Measurements from ENCODE around the gene TRDN.
"Not testable (repeated sequence)": the region's sequence is repeated elsewhere in the genome, so short reads cannot be mapped to it uniquely, and the experiment has no call there.

TRDN gene

GRCh38 chr6:123276546-123276980 lies 360.2 kb downstream of the TRDN start:
- no peak for DNase-seq (ENCODE audit: low spot score)

DNA sequence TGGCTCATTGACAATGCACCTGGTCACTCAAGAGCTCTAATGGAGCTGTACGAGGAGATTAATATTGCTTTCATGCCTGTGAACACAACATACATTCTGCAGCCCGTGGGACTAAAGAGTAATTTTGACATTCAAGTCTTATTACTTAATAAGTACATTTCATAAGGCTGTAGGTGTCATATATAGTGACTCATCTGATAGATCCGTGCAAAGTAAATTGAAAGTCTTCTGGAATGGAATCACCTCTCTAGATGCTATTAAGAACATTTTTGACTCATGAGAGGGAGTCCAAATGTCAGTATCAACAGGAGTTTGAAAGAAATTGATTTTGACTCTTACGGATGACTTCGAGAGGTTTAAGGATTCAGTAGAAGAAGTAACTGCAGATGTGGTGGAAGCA lies 372.8 kb downstream of the TRDN start:
- no peak for DNase-seq (ENCODE audit: low spot score)

DNA sequence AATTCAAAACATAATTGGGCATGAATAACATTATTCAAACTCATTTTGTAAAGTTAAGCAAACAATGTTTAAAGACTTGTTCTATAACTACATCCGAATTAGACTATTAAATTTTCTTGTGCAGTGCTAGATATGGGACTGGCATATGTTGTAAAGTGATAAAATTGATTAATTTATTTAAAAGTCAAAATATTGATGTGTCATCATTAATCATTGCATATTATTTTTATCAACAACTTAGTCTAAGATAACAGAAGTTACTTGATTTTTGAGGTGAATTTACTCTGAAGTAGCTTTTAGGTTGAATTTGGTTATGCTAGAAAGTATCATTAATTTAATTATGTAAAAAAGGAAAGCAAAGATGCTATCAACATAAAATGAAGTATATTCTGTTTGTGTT lies 396.1 kb downstream of the TRDN start:
- no peak for DNase-seq (ENCODE audit: low spot score)

- DNase-seq (ENCODE audit: low spot score) = no peak
Measured at GRCh38 chr6:123233336-123233735, 403.4 kb downstream of the TRDN start.

DNA sequence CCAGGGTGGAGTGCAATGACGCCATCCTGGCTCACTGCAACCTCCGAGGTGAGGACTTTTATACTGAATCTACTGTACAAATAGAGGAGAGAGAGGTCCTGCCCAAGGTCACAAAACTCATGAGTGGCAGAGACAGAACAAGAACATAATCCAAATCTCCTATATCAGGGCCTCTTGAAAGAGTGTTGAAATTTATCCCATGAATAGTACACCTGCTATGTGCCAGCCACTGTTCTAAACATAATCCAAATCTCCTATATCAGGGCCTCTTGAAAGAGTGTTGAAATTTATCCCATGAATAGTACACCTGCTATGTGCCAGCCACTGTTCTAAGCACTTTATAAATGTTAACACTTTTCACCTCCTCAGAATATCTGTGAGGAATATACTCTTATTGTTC lies 409.0 kb downstream of the TRDN start:
- not testable (repeated sequence) for DNase-seq (ENCODE audit: low spot score)

DNA sequence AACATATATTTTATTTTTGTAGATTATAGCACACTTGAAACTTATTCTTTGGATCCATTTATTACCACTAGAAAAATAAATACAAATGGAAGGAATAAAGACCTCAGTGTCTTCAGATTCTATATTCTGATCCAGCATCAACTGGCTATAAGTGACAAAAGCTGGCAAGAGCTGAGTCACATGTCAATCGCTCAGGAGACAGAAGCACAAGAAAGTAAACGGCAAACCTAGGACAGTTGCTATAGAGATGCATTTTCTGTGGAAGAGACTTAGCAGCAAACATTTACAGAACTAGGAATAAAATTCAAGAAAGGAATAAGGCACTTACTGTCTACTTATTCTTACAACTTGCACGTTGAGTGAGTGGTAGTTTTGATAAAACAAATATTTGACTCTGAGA lies 410.4 kb downstream of the TRDN start:
- no peak for DNase-seq (ENCODE audit: low spot score)

- DNase-seq (ENCODE audit: low spot score) = no peak
Measured at GRCh38 chr6:123224077-123224476, 412.7 kb downstream of the TRDN start.

DNA sequence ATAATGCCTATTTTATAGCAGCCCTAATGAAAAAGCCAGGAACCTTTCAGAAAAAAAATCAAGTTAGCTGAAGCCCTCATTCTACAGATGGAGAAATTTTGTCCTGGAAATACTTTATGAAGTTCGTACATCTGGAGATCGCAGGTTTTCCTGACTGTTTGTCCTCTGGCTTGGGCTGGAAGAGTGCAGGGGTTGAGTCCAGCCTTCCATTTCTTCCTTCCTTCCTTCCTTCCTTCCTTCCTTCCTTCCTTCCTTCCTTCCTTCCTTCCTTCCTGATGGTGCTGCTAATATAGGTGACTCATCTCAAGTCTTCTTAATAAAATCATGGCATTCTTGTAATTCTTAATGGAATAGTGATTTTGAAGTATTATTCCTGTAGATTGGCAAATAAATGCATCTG lies 413.3 kb downstream of the TRDN start:
- no peak for DNase-seq (ENCODE audit: low spot score)

DNA sequence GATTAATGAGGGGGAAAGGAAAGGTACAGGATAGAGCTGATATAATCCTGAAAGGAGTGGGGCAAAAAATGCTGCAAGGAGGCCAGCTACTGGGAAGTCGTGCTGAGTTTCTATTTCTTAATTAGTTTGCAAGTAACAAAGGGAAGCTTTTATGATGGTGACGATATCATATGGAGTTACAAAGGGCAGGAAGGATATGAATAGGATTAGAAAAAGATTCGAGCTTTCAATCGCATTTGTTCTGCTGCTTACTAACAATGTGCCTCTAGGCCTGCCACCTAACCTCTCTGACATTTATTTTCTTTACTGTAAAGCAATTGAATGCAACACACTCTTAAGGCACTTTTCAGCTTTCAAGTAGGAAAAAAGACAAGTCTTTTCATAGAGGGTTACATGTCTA lies 421.5 kb downstream of the TRDN start:
- DNase-seq (ENCODE audit: low spot score) = no peak

GRCh38 chr6:123214433-123214832 lies 422.3 kb downstream of the TRDN start:
- DNase-seq (ENCODE audit: low spot score) = no peak

DNA sequence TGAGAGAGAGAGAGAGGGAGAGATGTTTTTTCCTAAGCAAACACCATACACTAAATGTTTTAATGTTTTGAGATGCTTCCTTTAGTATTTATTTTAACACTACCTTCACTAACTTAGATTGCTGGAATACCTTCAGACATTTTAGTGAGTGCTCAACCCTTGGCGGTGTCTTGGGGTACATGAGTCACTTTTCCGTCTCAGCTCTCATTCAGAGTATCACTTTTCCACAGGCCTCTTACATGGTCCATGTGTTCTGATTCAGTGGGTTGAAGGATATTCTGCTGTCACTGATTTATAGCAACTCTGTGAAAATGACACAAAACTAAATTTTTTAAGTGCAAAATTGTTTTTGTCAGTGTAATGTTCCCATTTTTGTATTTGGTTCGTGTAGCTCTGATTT lies 422.8 kb downstream of the TRDN start:
- DNase-seq (ENCODE audit: low spot score) = no peak

DNA sequence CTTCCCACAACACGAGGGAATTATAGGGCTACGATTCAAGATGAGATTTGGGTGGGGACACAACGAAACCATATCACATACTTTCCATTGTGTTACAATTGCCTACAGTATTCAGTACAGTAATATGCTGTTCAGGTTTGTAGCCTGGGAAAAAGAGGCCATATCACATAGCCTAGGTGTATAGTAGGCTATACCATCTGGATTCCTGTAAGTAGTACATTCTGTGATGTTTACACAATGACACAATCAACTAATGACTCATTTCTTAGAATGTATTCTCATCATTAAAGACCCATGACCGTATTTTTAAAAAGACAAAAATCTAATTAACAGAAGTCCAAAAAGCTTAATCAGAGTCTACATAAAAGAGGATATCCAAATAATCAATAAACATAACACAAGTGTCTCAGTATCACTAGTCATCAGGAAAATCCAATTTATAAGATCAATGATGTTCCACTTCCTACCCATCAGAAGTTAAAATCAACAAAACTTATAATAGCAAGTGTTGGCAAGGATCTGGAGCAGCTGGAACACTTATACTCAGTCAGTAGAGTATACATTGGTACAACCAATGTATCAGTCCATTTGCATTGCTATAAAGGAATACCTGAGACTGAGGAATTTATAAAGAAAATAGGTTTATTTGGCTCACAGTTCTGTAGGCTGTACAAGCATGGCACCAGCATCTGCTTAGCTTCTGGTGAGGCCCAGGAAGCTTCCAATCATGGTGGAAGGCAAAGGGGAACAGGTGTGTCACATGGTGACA lies 424.8 kb downstream of the TRDN start:
- no peak for DNase-seq (ENCODE audit: low spot score)

GRCh38 chr6:123210645-123211044 lies 426.1 kb downstream of the TRDN start:
- no peak for DNase-seq (ENCODE audit: low spot score)

DNA sequence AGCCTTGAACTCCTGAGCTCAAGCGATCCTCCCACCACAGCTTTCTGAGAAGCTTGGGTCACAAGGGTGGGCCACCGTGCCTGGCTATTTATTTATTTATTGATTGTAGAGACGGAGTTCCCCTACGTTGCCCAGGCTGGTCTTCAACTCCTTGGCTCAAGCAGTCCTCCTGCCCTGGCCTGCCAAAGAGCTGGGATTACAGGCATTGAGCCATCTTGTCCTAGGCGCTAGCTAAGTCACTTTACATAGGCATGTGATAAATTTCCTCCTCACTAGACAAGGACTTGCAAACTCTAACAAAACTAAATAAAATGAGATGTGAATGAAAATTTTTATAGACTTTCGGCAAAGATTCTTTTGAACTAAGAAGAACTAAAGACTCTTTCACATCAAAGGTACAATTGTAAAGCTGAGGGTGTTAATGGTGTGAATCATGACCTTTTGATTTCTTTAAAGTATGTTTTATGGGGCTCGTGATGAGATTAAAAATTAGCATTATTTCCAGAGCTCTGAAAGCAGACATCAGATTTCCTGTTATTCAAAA lies 428.7 kb downstream of the TRDN start:
- DNase-seq (ENCODE audit: low spot score) = no peak

DNA sequence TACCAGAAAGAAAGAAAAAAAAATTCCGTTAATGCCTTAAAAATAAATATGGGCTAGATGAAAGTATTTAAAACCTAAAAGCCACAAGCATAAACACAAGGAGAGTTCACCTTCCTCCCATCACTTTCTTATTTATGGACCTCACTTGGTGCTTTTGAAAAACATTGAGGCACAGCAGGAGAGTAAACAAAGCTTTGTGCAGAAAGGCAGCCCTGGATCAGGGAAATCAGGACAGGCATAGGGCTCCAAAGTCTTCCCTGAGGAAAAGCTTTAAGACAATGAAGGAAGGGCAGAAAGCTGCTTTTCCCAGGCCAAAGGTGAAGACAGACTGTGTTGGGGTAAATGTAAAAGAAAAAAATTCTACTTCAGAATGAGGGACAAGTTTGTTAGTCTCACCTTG lies 432.8 kb downstream of the TRDN start:
- no peak for DNase-seq (ENCODE audit: low spot score)

GRCh38 chr6:123201869-123202372 lies 434.8 kb downstream of the TRDN start:
- DNase-seq (ENCODE audit: low spot score) = no peak

- DNase-seq (ENCODE audit: low spot score) = no peak
Measured at GRCh38 chr6:123193298-123193697, 443.5 kb downstream of the TRDN start.

GRCh38 chr6:123189816-123190215 lies 446.9 kb downstream of the TRDN start:
- DNase-seq (ENCODE audit: low spot score) = no peak

DNA sequence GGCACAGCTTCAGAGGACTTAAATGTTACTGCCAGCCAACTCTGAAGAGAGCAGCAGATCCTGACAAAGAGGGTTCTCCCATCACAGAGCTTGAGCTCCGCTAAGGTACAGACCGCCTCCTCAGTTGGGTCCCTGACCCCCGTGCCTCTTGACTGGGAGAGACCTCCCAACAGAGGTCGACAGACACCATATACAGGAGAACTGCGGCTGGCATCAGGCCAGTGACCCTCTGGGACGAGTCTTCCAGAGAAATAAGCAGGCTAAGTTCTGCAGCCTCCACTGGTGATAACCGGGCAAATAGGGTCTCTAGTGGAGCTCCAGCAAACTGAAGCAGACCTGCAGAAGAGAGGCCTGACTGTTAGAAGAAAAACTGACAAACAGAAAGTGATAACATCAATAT lies 453.8 kb downstream of the TRDN start:
- DNase-seq (ENCODE audit: low spot score) = no peak

- DNase-seq (ENCODE audit: low spot score) = no peak
Measured at GRCh38 chr6:123176706-123177105, 460.0 kb downstream of the TRDN start.

DNA sequence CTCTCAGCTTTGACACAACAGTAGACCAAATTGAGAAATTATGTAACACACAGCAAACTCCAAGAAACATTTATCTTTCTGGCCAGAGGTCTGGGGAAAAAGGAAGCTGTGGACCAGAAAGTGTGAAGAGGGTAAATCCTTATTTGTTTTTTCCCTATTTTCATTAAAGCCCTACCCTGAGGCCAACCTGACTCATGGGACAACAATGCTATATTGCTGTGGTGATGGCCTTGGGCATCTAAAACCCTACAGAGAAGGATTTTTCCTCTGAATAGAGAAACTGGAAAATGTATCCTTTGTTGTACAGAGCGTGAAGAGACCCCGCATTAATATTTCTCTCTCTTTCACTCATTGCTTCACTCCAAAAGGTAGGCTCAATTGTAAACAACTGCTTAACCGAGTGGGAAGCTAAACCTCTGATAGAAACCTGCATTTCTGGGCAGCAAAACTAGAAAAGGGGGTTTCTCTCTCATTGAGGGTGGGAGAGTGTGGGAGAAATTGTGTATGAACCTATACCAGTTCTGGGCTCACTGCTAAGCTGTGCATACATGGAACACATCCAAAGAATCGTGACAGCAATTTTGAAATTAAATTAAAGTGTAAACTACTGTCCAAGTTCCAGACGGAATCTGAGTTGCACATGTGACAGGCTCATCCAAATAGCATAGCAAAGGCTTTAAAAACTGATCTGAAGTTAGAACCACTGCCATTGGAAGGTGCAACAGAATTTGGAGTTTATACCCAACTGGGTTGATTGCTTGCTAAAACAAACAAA lies 465.2 kb downstream of the TRDN start:
- DNase-seq (ENCODE audit: low spot score) = no peak

DNA sequence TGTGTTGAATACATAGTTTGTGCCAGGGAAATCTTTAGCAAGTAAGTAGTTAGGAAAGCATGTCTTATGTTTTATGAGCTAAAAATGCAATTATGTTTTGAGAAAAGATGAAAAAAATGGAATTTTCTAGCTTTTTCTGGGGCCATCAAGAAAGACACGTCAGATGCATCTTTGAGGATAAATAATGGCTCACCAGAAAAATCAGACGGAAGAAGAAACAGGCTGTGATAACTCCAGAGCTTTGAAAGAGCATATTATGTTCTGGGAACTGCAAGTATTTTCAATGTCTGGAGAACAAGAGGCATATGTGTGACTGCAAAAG lies 467.0 kb downstream of the TRDN start:
- DNase-seq (ENCODE audit: low spot score) = no peak

Data from kidney capillary endothelial cell (primary cell).